Esophagus squamous epithelium (tissue), 4 donors: ENCODE data around the gene MAN2C1.

Experiments
- CTCF ChIP-seq, 6 experiments: fragments of 450-650 bp in 4 of 6; fragments of 200-600 bp in 2 of 6; sonication (generic) in 2 of 6; IDR thresholded peaks; one replicate each; pipeline ENCODE4 v1.5.1; 2016 to 2019; ENCODE audit warnings: antibody characterized with exemption in 6 of 6, mild to moderate bottlenecking in 4 of 6, moderate library complexity in 4 of 6
- POLR2A ChIP-seq, 4 donors: fragments of 450-650 bp; IDR thresholded peaks; one replicate each; pipeline ENCODE4 v1.6.1; 2017; ENCODE audit warnings: antibody characterized with exemption in 4 of 4, mild to moderate bottlenecking in 4 of 4, moderate library complexity in 3 of 4

DNA sequence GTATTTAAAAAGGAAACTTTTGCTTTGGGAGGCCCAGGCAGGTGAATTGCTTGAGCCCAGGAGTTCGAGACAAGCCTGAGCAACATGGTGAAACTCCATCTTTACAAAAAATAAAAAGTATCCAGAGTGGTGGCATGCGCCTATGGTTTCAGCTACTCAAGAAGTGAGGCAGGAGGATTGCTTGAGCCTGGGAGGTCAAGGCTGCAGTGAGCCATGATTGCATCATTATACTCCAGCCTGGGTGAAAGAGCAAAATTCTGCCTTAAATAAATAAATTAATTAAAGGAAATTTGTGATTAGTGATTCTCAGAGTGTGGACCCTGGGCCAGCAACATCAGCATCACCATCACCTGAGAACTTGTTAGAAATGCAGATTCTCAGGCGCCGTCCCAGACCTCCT lies 42.5 kb downstream of the MAN2C1 start:
- TF ChIP-seq CTCF (IDR thresholded peaks at IDR 0.05) (no peak), POLR2A (IDR thresholded peaks at IDR 0.05) (no peak)
